ENCODE data around the gene SCNN1A. TPM values are rescaled to one million over a fixed set of nuclear protein-coding genes. Genes with fewer than 3 reads are reported as not detected.
A peak's percentile ranks its signal among the peaks of the same experiment; 100 is the strongest.

SCNN1A gene
- total RNA-seq, 1 experiment from 2014 or later, result 111 TPM

DNA sequence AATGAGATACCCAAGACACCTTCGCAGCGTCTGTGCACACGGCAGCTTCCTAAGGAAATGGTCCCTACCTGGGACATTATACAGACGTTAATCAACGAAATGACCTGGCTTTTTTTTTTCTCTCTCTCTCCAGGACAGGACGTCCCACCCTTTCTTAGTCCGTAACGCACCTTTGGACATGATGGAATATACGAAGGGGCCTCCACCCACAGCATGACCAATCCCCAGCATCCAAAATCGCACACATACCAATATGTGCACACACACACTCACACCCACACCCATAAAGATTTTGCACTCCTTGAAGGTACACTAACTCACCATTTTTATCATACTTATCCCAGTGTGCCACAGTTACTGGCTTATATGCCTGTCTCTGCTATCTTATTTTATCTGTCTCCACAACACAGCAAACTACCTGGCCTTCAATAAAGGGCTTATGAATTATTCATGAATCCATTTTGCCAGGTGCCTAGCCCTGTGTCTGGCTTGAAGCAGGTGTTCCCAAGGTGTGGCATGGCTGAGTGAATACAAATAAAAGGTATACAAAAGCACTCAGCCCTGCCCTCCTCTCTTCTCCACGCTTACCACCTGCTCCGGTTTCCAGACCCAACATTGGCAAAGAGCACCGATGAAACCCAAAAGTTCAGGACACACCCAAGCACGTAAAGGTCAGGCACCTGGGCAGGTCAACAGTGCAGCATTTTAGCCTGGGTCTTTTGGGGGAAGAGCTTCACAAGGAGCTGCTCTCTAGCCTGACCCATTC is 2.2 kb downstream of the SCNN1A start:
- Histone ChIP-seq H3K79me1 (ENCODE audit: insufficient read depth, low read depth, low read length, poor library complexity, severe bottlenecking) (peaks cover 9% of the 10 kb centered on the region), H2BK15ac (ENCODE audit: low read depth, low read length) (no peak overlapping the region), H4K5ac (ENCODE audit: insufficient read length, low read depth, low read length) (no peak overlapping the region), H3K18ac (ENCODE audit: insufficient read length, low read depth, low read length) (no peak overlapping the region), H3K9me3 (ENCODE audit: control insufficient read depth, low read depth, low read length) (no peaks in the 10 kb centered on the region), H3K23me2 (ENCODE audit: insufficient read length, low read depth, low read length, poor library complexity, severe bottlenecking) (peaks cover 51% of the 10 kb centered on the region), H3K4me2 (ENCODE audit: insufficient read depth, insufficient read length, low read length) (peak overlapping the region; percentile 82), H4K91ac (ENCODE audit: insufficient read length, low read depth, low read length) (no peak overlapping the region), H3K27ac (ENCODE audit: insufficient read length, low read depth, low read length) (peak overlapping the region; percentile 63), H2BK120ac (ENCODE audit: low read depth, low read length, poor library complexity, severe bottlenecking) (no peak overlapping the region), H3K27me3 (ENCODE audit: insufficient read depth, low read length) (no peaks in the 10 kb centered on the region), H3K4ac (ENCODE audit: low read depth, low read length) (no peak overlapping the region), H4K20me1 (ENCODE audit: control insufficient read depth, insufficient read depth, insufficient read length) (no peaks in the 10 kb centered on the region), H3K9ac (ENCODE audit: extremely low read depth, insufficient read length, low read length) (peak overlapping the region; percentile 93), H2BK12ac (ENCODE audit: insufficient read length, low read depth, low read length) (no peak overlapping the region), H2AFZ (ENCODE audit: low read length) (no peak overlapping the region), H3K4me1 (ENCODE audit: insufficient read depth, low read length) (peaks cover 22% of the 10 kb centered on the region), H4K8ac (replicated peaks; ENCODE audit: insufficient read length, low read depth, low read length) (no peak overlapping the region), H3K56ac (ENCODE audit: insufficient read length, low read depth, low read length) (no peak overlapping the region), H2BK20ac (ENCODE audit: low read depth, low read length, poor library complexity, severe bottlenecking) (no peak overlapping the region), H2AK5ac (ENCODE audit: insufficient read length, low read length) (no peak overlapping the region), H3K79me2 (ENCODE audit: insufficient read depth, low read length) (peaks cover 28% of the 10 kb centered on the region), H2BK5ac (ENCODE audit: insufficient read length, low read length) (no peak overlapping the region), H3T11ph (ENCODE audit: low read length) (no peak overlapping the region), H3K14ac (ENCODE audit: insufficient read depth, low read length) (no peak overlapping the region), H3K23ac (ENCODE audit: insufficient read length, low read depth, low read length) (no peak overlapping the region)
- DNase-seq, result no peak
- no CpG with 5 or more reads among the region's 14 CpGs for WGBS (ENCODE audit: extremely low coverage, insufficient read length, low lambda C conversion rate)
- Mint-ChIP-seq H3K4me1 (peaks cover 79 to 88% of the 10 kb centered on the region in 2 experiments), H3K27me3 (ENCODE audit: low read depth) (no peaks in the 10 kb centered on the region), H3K4me3 (peak overlapping the region; percentile 79 to 89), H3K36me3 (ENCODE audit: insufficient read depth in 1 of 3, low read depth in 3 of 3) (peaks cover 3 to 27% (median 16%) of the 10 kb centered on the region in 3 experiments), H3K9me3 (no peaks in the 10 kb centered on the region), H3K27ac (peak overlapping the region; percentile 87 to 94 (median 94); a peak in 6 of 7 replicates)
- TF ChIP-seq, protein P1, sequence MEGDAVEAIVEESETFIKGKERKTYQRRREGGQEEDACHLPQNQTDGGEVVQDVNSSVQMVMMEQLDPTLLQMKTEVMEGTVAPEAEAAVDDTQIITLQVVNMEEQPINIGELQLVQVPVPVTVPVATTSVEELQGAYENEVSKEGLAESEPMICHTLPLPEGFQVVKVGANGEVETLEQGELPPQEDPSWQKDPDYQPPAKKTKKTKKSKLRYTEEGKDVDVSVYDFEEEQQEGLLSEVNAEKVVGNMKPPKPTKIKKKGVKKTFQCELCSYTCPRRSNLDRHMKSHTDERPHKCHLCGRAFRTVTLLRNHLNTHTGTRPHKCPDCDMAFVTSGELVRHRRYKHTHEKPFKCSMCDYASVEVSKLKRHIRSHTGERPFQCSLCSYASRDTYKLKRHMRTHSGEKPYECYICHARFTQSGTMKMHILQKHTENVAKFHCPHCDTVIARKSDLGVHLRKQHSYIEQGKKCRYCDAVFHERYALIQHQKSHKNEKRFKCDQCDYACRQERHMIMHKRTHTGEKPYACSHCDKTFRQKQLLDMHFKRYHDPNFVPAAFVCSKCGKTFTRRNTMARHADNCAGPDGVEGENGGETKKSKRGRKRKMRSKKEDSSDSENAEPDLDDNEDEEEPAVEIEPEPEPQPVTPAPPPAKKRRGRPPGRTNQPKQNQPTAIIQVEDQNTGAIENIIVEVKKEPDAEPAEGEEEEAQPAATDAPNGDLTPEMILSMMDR (conservative IDR thresholded peaks at IDR 0.05), result no peak

Data from H9 (cell line).